ENCODE results near the gene KLF12. TPM values are rescaled to one million over a fixed set of nuclear protein-coding genes. Genes with fewer than 3 reads are reported as not detected.

KLF12 gene
- total RNA-seq, 1 experiment from 2014 or later, result 7.8 TPM

DNA sequence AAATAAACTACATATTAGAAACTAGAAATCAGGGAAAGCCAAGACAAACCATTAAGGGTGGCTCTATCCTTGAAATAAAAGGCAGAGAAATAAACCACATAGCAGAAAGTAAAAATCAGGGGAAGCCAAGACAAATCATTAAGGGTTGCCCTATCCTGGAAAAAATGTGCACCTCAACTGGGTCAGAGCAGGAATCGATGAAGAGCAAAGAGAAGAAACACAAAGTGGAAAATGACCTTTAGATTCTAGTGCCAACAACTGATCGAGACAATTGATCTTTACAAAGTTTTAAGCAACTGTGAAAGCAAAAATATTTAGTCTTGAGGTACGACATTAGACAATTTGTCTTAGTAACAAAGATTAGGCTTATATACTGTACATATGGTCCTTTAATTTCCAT is 26.6 kb downstream of the KLF12 start:
- POLR2A ChIA-PET, result no interaction called here

More for the DNA sequence above, 26.6 kb downstream of the KLF12 start:
- RAD21 ChIA-PET (ENCODE audit: low non-redundant PET in 1 of 2, low total read pairs in 2 of 2, uncharacterized antibody in 2 of 2, unreplicated experiment in 2 of 2), result no interaction called here
- TF ChIP-seq EZH2phosphoT487 (IDR thresholded peaks at IDR 0.05; ENCODE audit: borderline replicate concordance), result no peak
- TF ChIP-seq, protein P1, sequence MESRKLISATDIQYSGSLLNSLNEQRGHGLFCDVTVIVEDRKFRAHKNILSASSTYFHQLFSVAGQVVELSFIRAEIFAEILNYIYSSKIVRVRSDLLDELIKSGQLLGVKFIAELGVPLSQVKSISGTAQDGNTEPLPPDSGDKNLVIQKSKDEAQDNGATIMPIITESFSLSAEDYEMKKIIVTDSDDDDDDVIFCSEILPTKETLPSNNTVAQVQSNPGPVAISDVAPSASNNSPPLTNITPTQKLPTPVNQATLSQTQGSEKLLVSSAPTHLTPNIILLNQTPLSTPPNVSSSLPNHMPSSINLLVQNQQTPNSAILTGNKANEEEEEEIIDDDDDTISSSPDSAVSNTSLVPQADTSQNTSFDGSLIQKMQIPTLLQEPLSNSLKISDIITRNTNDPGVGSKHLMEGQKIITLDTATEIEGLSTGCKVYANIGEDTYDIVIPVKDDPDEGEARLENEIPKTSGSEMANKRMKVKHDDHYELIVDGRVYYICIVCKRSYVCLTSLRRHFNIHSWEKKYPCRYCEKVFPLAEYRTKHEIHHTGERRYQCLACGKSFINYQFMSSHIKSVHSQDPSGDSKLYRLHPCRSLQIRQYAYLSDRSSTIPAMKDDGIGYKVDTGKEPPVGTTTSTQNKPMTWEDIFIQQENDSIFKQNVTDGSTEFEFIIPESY (IDR thresholded peaks at IDR 0.05; ENCODE audit: extremely low read depth, insufficient replicate concordance, low read length), result no peak
- TF ChIP-seq, protein P2, sequence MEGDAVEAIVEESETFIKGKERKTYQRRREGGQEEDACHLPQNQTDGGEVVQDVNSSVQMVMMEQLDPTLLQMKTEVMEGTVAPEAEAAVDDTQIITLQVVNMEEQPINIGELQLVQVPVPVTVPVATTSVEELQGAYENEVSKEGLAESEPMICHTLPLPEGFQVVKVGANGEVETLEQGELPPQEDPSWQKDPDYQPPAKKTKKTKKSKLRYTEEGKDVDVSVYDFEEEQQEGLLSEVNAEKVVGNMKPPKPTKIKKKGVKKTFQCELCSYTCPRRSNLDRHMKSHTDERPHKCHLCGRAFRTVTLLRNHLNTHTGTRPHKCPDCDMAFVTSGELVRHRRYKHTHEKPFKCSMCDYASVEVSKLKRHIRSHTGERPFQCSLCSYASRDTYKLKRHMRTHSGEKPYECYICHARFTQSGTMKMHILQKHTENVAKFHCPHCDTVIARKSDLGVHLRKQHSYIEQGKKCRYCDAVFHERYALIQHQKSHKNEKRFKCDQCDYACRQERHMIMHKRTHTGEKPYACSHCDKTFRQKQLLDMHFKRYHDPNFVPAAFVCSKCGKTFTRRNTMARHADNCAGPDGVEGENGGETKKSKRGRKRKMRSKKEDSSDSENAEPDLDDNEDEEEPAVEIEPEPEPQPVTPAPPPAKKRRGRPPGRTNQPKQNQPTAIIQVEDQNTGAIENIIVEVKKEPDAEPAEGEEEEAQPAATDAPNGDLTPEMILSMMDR (IDR thresholded peaks at IDR 0.05 in 2 of 3, conservative IDR thresholded peaks at IDR 0.05 in 1 of 3; ENCODE audit: borderline replicate concordance in 1 of 3, insufficient read depth in 1 of 3, low read depth in 2 of 3, low read length in 2 of 3), result no peak
- TF ChIP-seq POLR2AphosphoS5 (IDR thresholded peaks at IDR 0.05; ENCODE audit: low read depth, low read length), result no peak
- TF ChIP-seq ELF1 (IDR thresholded peaks at IDR 0.05; ENCODE audit: borderline replicate concordance, low read depth), result no peak
- TF ChIP-seq EGR1 (IDR thresholded peaks at IDR 0.05; ENCODE audit: low read depth), result no peak
- TF ChIP-seq SIN3A (IDR thresholded peaks at IDR 0.05; ENCODE audit: low read depth), result no peak
- no peak for TF ChIP-seq TCF7L2 (IDR thresholded peaks at IDR 0.05; ENCODE audit: borderline replicate concordance, extremely low read depth, insufficient read depth, insufficient read length)
- TF ChIP-seq, protein P3, sequence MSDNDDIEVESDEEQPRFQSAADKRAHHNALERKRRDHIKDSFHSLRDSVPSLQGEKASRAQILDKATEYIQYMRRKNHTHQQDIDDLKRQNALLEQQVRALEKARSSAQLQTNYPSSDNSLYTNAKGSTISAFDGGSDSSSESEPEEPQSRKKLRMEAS (IDR thresholded peaks at IDR 0.05), result no peak
- TF ChIP-seq EZH2 (IDR thresholded peaks at IDR 0.05), result no peak
- TF ChIP-seq ZNF274 (IDR thresholded peaks at IDR 0.05; ENCODE audit: low read depth, low read length), result no peak
- no peak for TF ChIP-seq CBX3 (IDR thresholded peaks at IDR 0.05; ENCODE audit: low read depth)
- TF ChIP-seq, protein P4, sequence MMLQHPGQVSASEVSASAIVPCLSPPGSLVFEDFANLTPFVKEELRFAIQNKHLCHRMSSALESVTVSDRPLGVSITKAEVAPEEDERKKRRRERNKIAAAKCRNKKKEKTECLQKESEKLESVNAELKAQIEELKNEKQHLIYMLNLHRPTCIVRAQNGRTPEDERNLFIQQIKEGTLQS (IDR thresholded peaks at IDR 0.05), result no peak
- TF ChIP-seq RAD21 (IDR thresholded peaks at IDR 0.05; ENCODE audit: low read depth), result no peak
- TF ChIP-seq SP1 (IDR thresholded peaks at IDR 0.05; ENCODE audit: low read depth), result no peak
- TF ChIP-seq YY1 (IDR thresholded peaks at IDR 0.05; ENCODE audit: extremely low read depth, insufficient replicate concordance, low read depth, low read length), result no peak
- TF ChIP-seq, protein P5, sequence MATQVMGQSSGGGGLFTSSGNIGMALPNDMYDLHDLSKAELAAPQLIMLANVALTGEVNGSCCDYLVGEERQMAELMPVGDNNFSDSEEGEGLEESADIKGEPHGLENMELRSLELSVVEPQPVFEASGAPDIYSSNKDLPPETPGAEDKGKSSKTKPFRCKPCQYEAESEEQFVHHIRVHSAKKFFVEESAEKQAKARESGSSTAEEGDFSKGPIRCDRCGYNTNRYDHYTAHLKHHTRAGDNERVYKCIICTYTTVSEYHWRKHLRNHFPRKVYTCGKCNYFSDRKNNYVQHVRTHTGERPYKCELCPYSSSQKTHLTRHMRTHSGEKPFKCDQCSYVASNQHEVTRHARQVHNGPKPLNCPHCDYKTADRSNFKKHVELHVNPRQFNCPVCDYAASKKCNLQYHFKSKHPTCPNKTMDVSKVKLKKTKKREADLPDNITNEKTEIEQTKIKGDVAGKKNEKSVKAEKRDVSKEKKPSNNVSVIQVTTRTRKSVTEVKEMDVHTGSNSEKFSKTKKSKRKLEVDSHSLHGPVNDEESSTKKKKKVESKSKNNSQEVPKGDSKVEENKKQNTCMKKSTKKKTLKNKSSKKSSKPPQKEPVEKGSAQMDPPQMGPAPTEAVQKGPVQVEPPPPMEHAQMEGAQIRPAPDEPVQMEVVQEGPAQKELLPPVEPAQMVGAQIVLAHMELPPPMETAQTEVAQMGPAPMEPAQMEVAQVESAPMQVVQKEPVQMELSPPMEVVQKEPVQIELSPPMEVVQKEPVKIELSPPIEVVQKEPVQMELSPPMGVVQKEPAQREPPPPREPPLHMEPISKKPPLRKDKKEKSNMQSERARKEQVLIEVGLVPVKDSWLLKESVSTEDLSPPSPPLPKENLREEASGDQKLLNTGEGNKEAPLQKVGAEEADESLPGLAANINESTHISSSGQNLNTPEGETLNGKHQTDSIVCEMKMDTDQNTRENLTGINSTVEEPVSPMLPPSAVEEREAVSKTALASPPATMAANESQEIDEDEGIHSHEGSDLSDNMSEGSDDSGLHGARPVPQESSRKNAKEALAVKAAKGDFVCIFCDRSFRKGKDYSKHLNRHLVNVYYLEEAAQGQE (IDR thresholded peaks at IDR 0.05; ENCODE audit: low read depth), result no peak
- Histone ChIP-seq H3K27ac (ENCODE audit: low read depth, low read length) (no peak overlapping the region), H3K79me2 (ENCODE audit: insufficient read depth, low read length) (no peaks in the 10 kb centered on the region), H4K20me1 (ENCODE audit: insufficient read depth) (no peaks in the 10 kb centered on the region), H3K36me3 (ENCODE audit: control insufficient read depth in 1 of 2, insufficient read depth in 2 of 2, low read length in 2 of 2) (no peaks in the 10 kb centered on the region), H3K9me3 (ENCODE audit: control insufficient read depth in 1 of 2, insufficient read depth in 1 of 2, low read depth in 1 of 2, low read length in 2 of 2) (no peaks in the 10 kb centered on the region), H2AFZ (ENCODE audit: low read depth, low read length, poor library complexity, severe bottlenecking) (no peak overlapping the region), H3K4me3 (replicated peaks in 1 of 2; ENCODE audit: low read depth in 1 of 2, low read length in 2 of 2) (no peak overlapping the region), H3K4me2 (ENCODE audit: low read length) (no peak overlapping the region), H3K9ac (ENCODE audit: low read length) (no peak overlapping the region), H3K4me1 (ENCODE audit: control insufficient read depth in 1 of 2, insufficient read depth in 2 of 2, low read length in 2 of 2) (no peaks in the 10 kb centered on the region), H3K27me3 (ENCODE audit: insufficient read depth, low read length) (no peaks in the 10 kb centered on the region), H3K9me2 (ENCODE audit: insufficient read depth) (no peaks in the 10 kb centered on the region)
- ATAC-seq (no peak), DNase-seq (ENCODE audit: low read depth, low spot score) (no peak)
- BruUV-seq (replicated peaks), result no TSS peak
- CTCF ChIA-PET, result no interaction called here
- intact Hi-C loops (cut with micrococcal nuclease), result no loop called here

Measured in HCT116 (cell line).